SIG-M5 (cell line): ENCODE measurements around the gene RALB.

Experiments
- DNase-seq: peaks from one replicate; lab custom pipeline; 2025; lab: John Stamatoyannopoulos, UW

Gene RALB

GRCh38 chr2:120262761-120263428 is 10.2 kb downstream of the RALB start:
- no peak for DNase-seq

GRCh38 chr2:120265006-120265405 is 12.4 kb downstream of the RALB start:
- DNase-seq = no peak

- no peak for DNase-seq
Measured at GRCh38 chr2:120267348-120267747, 14.7 kb downstream of the RALB start.

GRCh38 chr2:120269076-120269744 is 16.6 kb downstream of the RALB start:
- DNase-seq = no peak

- no peak for DNase-seq
Measured at GRCh38 chr2:120269816-120270215, 17.2 kb downstream of the RALB start.

- no peak for DNase-seq
Measured at GRCh38 chr2:120271711-120272379, 19.2 kb downstream of the RALB start.

- DNase-seq = no peak
Measured at GRCh38 chr2:120272763-120273481, 20.3 kb downstream of the RALB start.

GRCh38 chr2:120275617-120276400 is 23.2 kb downstream of the RALB start:
- DNase-seq = no peak

- no peak for DNase-seq
Measured at GRCh38 chr2:120277505-120278205, 25.0 kb downstream of the RALB start.

- no peak for DNase-seq
Measured at GRCh38 chr2:120278901-120279300, 26.2 kb downstream of the RALB start.

GRCh38 chr2:120279708-120280107 is 27.1 kb downstream of the RALB start:
- DNase-seq = no peak

GRCh38 chr2:120283649-120284048 is 31.0 kb downstream of the RALB start:
- no peak for DNase-seq

GRCh38 chr2:120285056-120285455 is 32.4 kb downstream of the RALB start:
- no peak for DNase-seq

- no peak for DNase-seq
Measured at GRCh38 chr2:120287183-120288015, 34.7 kb downstream of the RALB start.

GRCh38 chr2:120288016-120288373 is 35.3 kb downstream of the RALB start:
- DNase-seq = no peak

GRCh38 chr2:120289221-120289906 is 36.7 kb downstream of the RALB start:
- no peak for DNase-seq

- DNase-seq = no peak
Measured at GRCh38 chr2:120290737-120291136, 38.1 kb downstream of the RALB start.

GRCh38 chr2:120291401-120292311 is 39.0 kb downstream of the RALB start:
- no peak for DNase-seq
